Spleen (tissue), 11 donors: ENCODE data around the gene JPH2. TPM values are rescaled to one million over a fixed set of nuclear protein-coding genes. Genes with fewer than 3 reads are reported as not detected.

Experiments
- DNase-seq: peaks from one replicate; pipeline ENCODE4 v3.0.0-alpha.2; 2020
- H3K27ac ChIP-seq, 8 donors: fragments of 200-600 bp; sonication (generic) in 7 of 8; 1 replicate in 4 of 8; 2 replicates in 4 of 8; pipeline versions ENCODE4 v1.5.0 to v1.8.0; 2016 to 2021; ENCODE audit warnings: inconsistent platforms in 4 of 8, mild to moderate bottlenecking in 4 of 8, moderate library complexity in 1 of 8
- H3K27me3 ChIP-seq, 7 donors: fragments of 200-600 bp; sonication (generic) in 6 of 7; replicated peaks in 1 of 7; 1 replicate in 4 of 7; 2 replicates in 3 of 7; pipeline versions ENCODE4 v1.5.0 to v1.8.0; 2016 to 2021; ENCODE audit warnings: inconsistent platforms in 3 of 7, mild to moderate bottlenecking in 1 of 7
- H3K36me3 ChIP-seq, 6 donors: fragments of 200-600 bp; sonication (generic) in 5 of 6; 1 replicate in 4 of 6; 2 replicates in 2 of 6; pipeline versions ENCODE4 v1.5.0 to v1.8.0; 2016 to 2021; ENCODE audit warnings: inconsistent platforms in 2 of 6
- H3K4me1 ChIP-seq, 6 donors: fragments of 200-600 bp; sonication (generic) in 5 of 6; 1 replicate in 3 of 6; 2 replicates in 3 of 6; pipeline versions ENCODE4 v1.5.0 to v1.8.0; 2016 to 2021; ENCODE audit warnings: inconsistent platforms in 3 of 6
- H3K4me3 ChIP-seq, 8 donors: fragments of 200-600 bp; sonication (generic) in 7 of 8; 1 replicate in 4 of 8; 2 replicates in 4 of 8; pipeline versions ENCODE4 v1.5.0 to v1.8.0; 2016 to 2021; ENCODE audit warnings: inconsistent platforms in 4 of 8, mild to moderate bottlenecking in 4 of 8, moderate library complexity in 2 of 8
- H3K9me3 ChIP-seq, 8 donors: fragments of 200-600 bp; sonication (generic) in 7 of 8; 1 replicate in 4 of 8; 2 replicates in 4 of 8; pipeline versions ENCODE4 v1.5.0 to v1.8.0; 2016 to 2021; ENCODE audit warnings: inconsistent platforms in 4 of 8
- CTCF ChIP-seq, 11 experiments: fragments of 200-600 bp in 7 of 11; fragments of 450-650 bp in 4 of 11; sonication (generic) in 4 of 11; IDR thresholded peaks in 8 of 11; conservative IDR thresholded peaks in 3 of 11; 1 replicate in 7 of 11; 2 replicates in 4 of 11; pipeline versions ENCODE4 v1.4.0 to v1.8.0; 2016 to 2021; ENCODE audit warnings: antibody characterized with exemption in 11 of 11, inconsistent platforms in 4 of 11, mild to moderate bottlenecking in 1 of 11
- POLR2A ChIP-seq, 3 donors: fragments of 450-650 bp; IDR thresholded peaks; one replicate each; pipeline ENCODE4 v1.5.1; 2017; ENCODE audit warnings: antibody characterized with exemption in 3 of 3, mild to moderate bottlenecking in 1 of 3
- POLR2AphosphoS5 ChIP-seq, 3 donors: sonication (generic); formaldehyde crosslinking; IDR thresholded peaks; one replicate each; pipeline ENCODE4 v1.5.1; 2017; ENCODE audit warnings: antibody characterized with exemption in 3 of 3
- WGBS, 5 donors: extraction: QIAGEN DNeasy Blood & Tissue Kit in 3 of 5; methylation state at CpG; one replicate each; pipeline versions ENCODE4 v1.1.5 to v1.1.7; 2013 to 2018; 5-methylcytosine and 5-hydroxymethylcytosine counted together
- intact Hi-C: fragments of 100-400 bp; cut with DNase I; formaldehyde crosslinking; loops from one replicate; pipeline ENCODE4 v1.15.0; 2023; ENCODE audit warnings: low total_unique reads
- polyA plus RNA-seq, 3 donors: library from polyadenylated mRNA; stranded (reverse); fragments of 200-250 nt; gene quantifications; one replicate each; pipeline ENCODE4 v1.2.1, GENCODE V29; 2013
- total RNA-seq, 7 donors: library from RNA; depleted of rRNA in 3 of 7; stranded (reverse); fragments of >200 nt in 3 of 7; fragmentation: NEBNext Ultra II Directional in 4 of 7; extraction: Animal tissue kit (Norgen Biotek cat#: 25700) in 4 of 7; gene quantifications; one replicate each; pipeline versions ENCODE4 v1.1.0 to v1.2.1, GENCODE V29; 2016 to 2021
- donor health status: healthy with polysubstance abuse.
- donor health status: DM: no; HTN: no; CAD: no; lungs with moderate emphysema.
- donor health status: DM: no; HTN: no; CAD: no.
- donor health status: Bipolar disorder and iron deficiency.
- donor health status: healthy.
- donor health status: DM: no; HTN: no; CAD: no.
- donor health status: DM: yes; HTN: yes; CAD: no.

JPH2 gene
- total and polyA plus RNA-seq, 10 donors: 0.50 to 4.4 (median 1.3) TPM

- TF ChIP-seq CTCF (IDR thresholded peaks at IDR 0.05 in 8 of 11, conservative IDR thresholded peaks at IDR 0.05 in 3 of 11) (no peak), POLR2AphosphoS5 (IDR thresholded peaks at IDR 0.05) (no peak), POLR2A (IDR thresholded peaks at IDR 0.05) (no peak)
These were observed 31.5 kb upstream of the JPH2 start for GRCh38 chr20:44218446-44218845.

GRCh38 chr20:44217342-44218092 lies 30.5 kb upstream of the JPH2 start:
- intact Hi-C loops: loop anchor here (5.0 to 10.0 kb wide), 3 partner anchors 95 to 397 kb away; partner anchors contain the start of gene FITM2
- peak overlapping the region in 4 of 8 donors; percentile 37 to 57 (median 52) for H3K27ac ChIP-seq
- WGBS, 5 donors: 28 to 42% (median 36%) methylated on average over 11 of the region's 11 CpGs

More at GRCh38 chr20:44218446-44218845, 31.5 kb upstream of the JPH2 start:
- no peak for DNase-seq
- intact Hi-C loops: loop anchor here (5.0 to 10.0 kb wide), 3 partner anchors 94 to 396 kb away; partner anchors contain the start of gene FITM2
- Histone ChIP-seq H3K27ac (peak overlapping the region in 6 of 8 donors; percentile 6 to 57 (median 44)), H3K4me1 (peaks cover 8 to 49% (median 29%) of the 10 kb centered on the region in 6 donors), H3K27me3 (no peaks in the 10 kb centered on the region), H3K36me3 (peaks cover 0 to 16% (median 0%) of the 10 kb centered on the region in 6 donors), H3K9me3 (no peaks in the 10 kb centered on the region), H3K4me3 (no peak overlapping the region)
- 21 to 46% (median 31%) methylated on average over 4 of the region's 4 CpGs for WGBS, 5 donors

GRCh38 chr20:44215125-44215524 lies 28.1 kb upstream of the JPH2 start:
- TF ChIP-seq CTCF (IDR thresholded peaks at IDR 0.05 in 8 of 11, conservative IDR thresholded peaks at IDR 0.05 in 3 of 11) (peak in 10 of 11 experiments; percentile 41 to 87 (median 72)), POLR2A (IDR thresholded peaks at IDR 0.05) (no peak)

More at GRCh38 chr20:44217342-44218092, 30.5 kb upstream of the JPH2 start:
- Histone ChIP-seq H3K4me1 (peaks cover 8 to 58% (median 31%) of the 10 kb centered on the region in 6 donors), H3K36me3 (peaks cover 0 to 16% (median 0%) of the 10 kb centered on the region in 6 donors), H3K27me3 (no peaks in the 10 kb centered on the region), H3K4me3 (peak overlapping the region in 3 of 8 donors; percentile 4 to 44 (median 14)), H3K9me3 (no peaks in the 10 kb centered on the region)
- TF ChIP-seq CTCF (IDR thresholded peaks at IDR 0.05 in 8 of 11, conservative IDR thresholded peaks at IDR 0.05 in 3 of 11): peak; percentile 62 to 89 (median 81)
- TF ChIP-seq POLR2A (IDR thresholded peaks at IDR 0.05): no peak
- TF ChIP-seq POLR2AphosphoS5 (IDR thresholded peaks at IDR 0.05): no peak
- peak; percentile 86 for DNase-seq

GRCh38 chr20:44212792-44213191 lies 25.8 kb upstream of the JPH2 start:
- Histone ChIP-seq H3K9me3 (no peaks in the 10 kb centered on the region), H3K27ac (no peak overlapping the region), H3K36me3 (peaks cover 0 to 11% (median 0%) of the 10 kb centered on the region in 6 donors), H3K27me3 (no peaks in the 10 kb centered on the region), H3K4me3 (no peak overlapping the region), H3K4me1 (peaks cover 13 to 72% (median 53%) of the 10 kb centered on the region in 6 donors)
- DNase-seq: no peak
- intact Hi-C loops: loop anchor here (10.0 kb wide), 2 partner anchors 172 to 402 kb away; no protein-coding TSS in a partner anchor
- no peak for TF ChIP-seq POLR2A (IDR thresholded peaks at IDR 0.05)
- TF ChIP-seq CTCF (IDR thresholded peaks at IDR 0.05 in 8 of 11, conservative IDR thresholded peaks at IDR 0.05 in 3 of 11): no peak
- 76 to 95% (median 92%) methylated on average over 4 of the region's 4 CpGs for WGBS, 5 donors

More at GRCh38 chr20:44215125-44215524, 28.1 kb upstream of the JPH2 start:
- peak; percentile 87 for DNase-seq
- Histone ChIP-seq H3K9me3 (no peaks in the 10 kb centered on the region), H3K4me1 (peaks cover 8 to 72% (median 46%) of the 10 kb centered on the region in 6 donors), H3K27me3 (no peaks in the 10 kb centered on the region), H3K4me3 (no peak overlapping the region), H3K36me3 (peaks cover 0 to 11% (median 0%) of the 10 kb centered on the region in 6 donors), H3K27ac (no peak overlapping the region)
- intact Hi-C loops: loop anchor here (5.0 to 10.0 kb wide), 3 partner anchors 97 to 400 kb away; partner anchors contain the start of gene FITM2
- WGBS, 5 donors: 48 to 54% (median 51%) methylated on average over 7 of the region's 7 CpGs
